Gastroesophageal sphincter (tissue), 3 donors: Measurements from ENCODE around the gene DNAH8.

Source experiments
- EP300 ChIP-seq: sonication (generic); formaldehyde crosslinking; IDR thresholded peaks from one replicate; pipeline ENCODE4 v1.6.1; 2017; ENCODE audit warnings: antibody characterized with exemption, mild to moderate bottlenecking
- POLR2A ChIP-seq, 2 donors: fragments of 450-650 bp; IDR thresholded peaks; one replicate each; pipeline ENCODE4 v1.6.1; 2017; ENCODE audit warnings: antibody characterized with exemption in 2 of 2, mild to moderate bottlenecking in 2 of 2, moderate library complexity in 1 of 2
- POLR2AphosphoS5 ChIP-seq: sonication (generic); formaldehyde crosslinking; IDR thresholded peaks from one replicate; pipeline ENCODE4 v1.6.1; 2017; ENCODE audit warnings: antibody characterized with exemption
- TF ChIP-seq, protein P1 (sequence below), 4 experiments: fragments of 200-600 bp in 2 of 4; fragments of 450-650 bp in 2 of 4; sonication (generic) in 1 of 4; IDR thresholded peaks; one replicate each; pipeline ENCODE4 v1.5.1; 2017 to 2019; ENCODE audit warnings: antibody characterized with exemption in 4 of 4, mild to moderate bottlenecking in 2 of 4, moderate library complexity in 2 of 4

GRCh38 chr6:38739532-38739931, 24.4 kb downstream of the DNAH8 start:
- TF ChIP-seq, protein P1, sequence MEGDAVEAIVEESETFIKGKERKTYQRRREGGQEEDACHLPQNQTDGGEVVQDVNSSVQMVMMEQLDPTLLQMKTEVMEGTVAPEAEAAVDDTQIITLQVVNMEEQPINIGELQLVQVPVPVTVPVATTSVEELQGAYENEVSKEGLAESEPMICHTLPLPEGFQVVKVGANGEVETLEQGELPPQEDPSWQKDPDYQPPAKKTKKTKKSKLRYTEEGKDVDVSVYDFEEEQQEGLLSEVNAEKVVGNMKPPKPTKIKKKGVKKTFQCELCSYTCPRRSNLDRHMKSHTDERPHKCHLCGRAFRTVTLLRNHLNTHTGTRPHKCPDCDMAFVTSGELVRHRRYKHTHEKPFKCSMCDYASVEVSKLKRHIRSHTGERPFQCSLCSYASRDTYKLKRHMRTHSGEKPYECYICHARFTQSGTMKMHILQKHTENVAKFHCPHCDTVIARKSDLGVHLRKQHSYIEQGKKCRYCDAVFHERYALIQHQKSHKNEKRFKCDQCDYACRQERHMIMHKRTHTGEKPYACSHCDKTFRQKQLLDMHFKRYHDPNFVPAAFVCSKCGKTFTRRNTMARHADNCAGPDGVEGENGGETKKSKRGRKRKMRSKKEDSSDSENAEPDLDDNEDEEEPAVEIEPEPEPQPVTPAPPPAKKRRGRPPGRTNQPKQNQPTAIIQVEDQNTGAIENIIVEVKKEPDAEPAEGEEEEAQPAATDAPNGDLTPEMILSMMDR (IDR thresholded peaks at IDR 0.05): no peak
- TF ChIP-seq POLR2A (IDR thresholded peaks at IDR 0.05) (no peak), POLR2AphosphoS5 (no peak), EP300 (no peak)
